Measurements from ENCODE around the gene HIVEP3.

HIVEP3 gene

GRCh38 chr1:41844781-41845272, 73.9 kb downstream of the HIVEP3 start:
- DNase-seq: no peak

GRCh38 chr1:41844255-41844654, 74.5 kb downstream of the HIVEP3 start:
- no peak for DNase-seq

GRCh38 chr1:41842993-41843755, 75.5 kb downstream of the HIVEP3 start:
- DNase-seq: no peak

GRCh38 chr1:41842326-41842725, 76.4 kb downstream of the HIVEP3 start:
- no peak for DNase-seq

- peak; percentile 52 for DNase-seq
Measured at GRCh38 chr1:41840592-41841246, 78.0 kb downstream of the HIVEP3 start.

- DNase-seq: no peak
Measured at GRCh38 chr1:41838266-41838665, 80.5 kb downstream of the HIVEP3 start.

- DNase-seq: no peak
Measured at GRCh38 chr1:41837691-41838090, 81.0 kb downstream of the HIVEP3 start.

- DNase-seq: no peak
Measured at GRCh38 chr1:41835485-41835884, 83.2 kb downstream of the HIVEP3 start.

GRCh38 chr1:41833519-41834000, 85.2 kb downstream of the HIVEP3 start:
- no peak for DNase-seq

- no peak for DNase-seq
Measured at GRCh38 chr1:41830726-41831125, 88.0 kb downstream of the HIVEP3 start.

- no peak for DNase-seq
Measured at GRCh38 chr1:41827991-41828570, 90.6 kb downstream of the HIVEP3 start.

- no peak for DNase-seq
Measured at GRCh38 chr1:41823471-41823870, 95.3 kb downstream of the HIVEP3 start.

GRCh38 chr1:41822866-41823265, 95.9 kb downstream of the HIVEP3 start:
- DNase-seq: no peak

- DNase-seq: no peak
Measured at GRCh38 chr1:41819843-41820242, 98.9 kb downstream of the HIVEP3 start.

- no peak for DNase-seq
Measured at GRCh38 chr1:41819069-41819468, 99.7 kb downstream of the HIVEP3 start.

GRCh38 chr1:41816061-41816460, 102.7 kb downstream of the HIVEP3 start:
- no peak for DNase-seq

GRCh38 chr1:41813755-41814745, 104.7 kb downstream of the HIVEP3 start:
- DNase-seq: no peak

- no peak for DNase-seq
Measured at GRCh38 chr1:41813226-41813625, 105.5 kb downstream of the HIVEP3 start.

- DNase-seq: no peak
Measured at GRCh38 chr1:41812453-41812852, 106.3 kb downstream of the HIVEP3 start.

- peak; percentile 53 for DNase-seq
Measured at GRCh38 chr1:41812051-41812450, 106.7 kb downstream of the HIVEP3 start.

- no peak for DNase-seq
Measured at GRCh38 chr1:41811051-41811795, 107.5 kb downstream of the HIVEP3 start.

GRCh38 chr1:41810446-41810845, 108.3 kb downstream of the HIVEP3 start:
- no peak for DNase-seq
